AG09309 (cell line): ENCODE measurements around the gene CGN.

Experiments used
- DNase-seq: peaks from one replicate; pipeline ENCODE4 v3.0.0-alpha.2; 2010; ENCODE audit warnings: low read depth
- H3K4me3 ChIP-seq: 2 replicates; pipeline ENCODE4 v1.5.1; 2011; ENCODE audit warnings: mild to moderate bottlenecking, low read depth, low read length, moderate library complexity; ENCODE audit not compliant: control insufficient read depth
- CTCF ChIP-seq: IDR thresholded peaks from 2 replicates; pipeline ENCODE4 v1.5.1; 2011; ENCODE audit warnings: mild to moderate bottlenecking, low read depth, low read length, inconsistent platforms; ENCODE audit not compliant: insufficient read depth, control insufficient read depth; ENCODE audit errors: missing control alignments

CGN gene, protein sequence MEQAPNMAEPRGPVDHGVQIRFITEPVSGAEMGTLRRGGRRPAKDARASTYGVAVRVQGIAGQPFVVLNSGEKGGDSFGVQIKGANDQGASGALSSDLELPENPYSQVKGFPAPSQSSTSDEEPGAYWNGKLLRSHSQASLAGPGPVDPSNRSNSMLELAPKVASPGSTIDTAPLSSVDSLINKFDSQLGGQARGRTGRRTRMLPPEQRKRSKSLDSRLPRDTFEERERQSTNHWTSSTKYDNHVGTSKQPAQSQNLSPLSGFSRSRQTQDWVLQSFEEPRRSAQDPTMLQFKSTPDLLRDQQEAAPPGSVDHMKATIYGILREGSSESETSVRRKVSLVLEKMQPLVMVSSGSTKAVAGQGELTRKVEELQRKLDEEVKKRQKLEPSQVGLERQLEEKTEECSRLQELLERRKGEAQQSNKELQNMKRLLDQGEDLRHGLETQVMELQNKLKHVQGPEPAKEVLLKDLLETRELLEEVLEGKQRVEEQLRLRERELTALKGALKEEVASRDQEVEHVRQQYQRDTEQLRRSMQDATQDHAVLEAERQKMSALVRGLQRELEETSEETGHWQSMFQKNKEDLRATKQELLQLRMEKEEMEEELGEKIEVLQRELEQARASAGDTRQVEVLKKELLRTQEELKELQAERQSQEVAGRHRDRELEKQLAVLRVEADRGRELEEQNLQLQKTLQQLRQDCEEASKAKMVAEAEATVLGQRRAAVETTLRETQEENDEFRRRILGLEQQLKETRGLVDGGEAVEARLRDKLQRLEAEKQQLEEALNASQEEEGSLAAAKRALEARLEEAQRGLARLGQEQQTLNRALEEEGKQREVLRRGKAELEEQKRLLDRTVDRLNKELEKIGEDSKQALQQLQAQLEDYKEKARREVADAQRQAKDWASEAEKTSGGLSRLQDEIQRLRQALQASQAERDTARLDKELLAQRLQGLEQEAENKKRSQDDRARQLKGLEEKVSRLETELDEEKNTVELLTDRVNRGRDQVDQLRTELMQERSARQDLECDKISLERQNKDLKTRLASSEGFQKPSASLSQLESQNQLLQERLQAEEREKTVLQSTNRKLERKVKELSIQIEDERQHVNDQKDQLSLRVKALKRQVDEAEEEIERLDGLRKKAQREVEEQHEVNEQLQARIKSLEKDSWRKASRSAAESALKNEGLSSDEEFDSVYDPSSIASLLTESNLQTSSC

GRCh38 chr1:151510957-151511635 is at the start of gene CGN:
Gene CGN (plus strand): TSS chr1:151511387. CDS start chr1:151518520, 7,133 bp downstream.
- H3K4me3 ChIP-seq, result peak within 1 kb of the TSS; percentile 44
- DNase-seq, result no peak
- TF ChIP-seq CTCF, result no peak

DNA sequence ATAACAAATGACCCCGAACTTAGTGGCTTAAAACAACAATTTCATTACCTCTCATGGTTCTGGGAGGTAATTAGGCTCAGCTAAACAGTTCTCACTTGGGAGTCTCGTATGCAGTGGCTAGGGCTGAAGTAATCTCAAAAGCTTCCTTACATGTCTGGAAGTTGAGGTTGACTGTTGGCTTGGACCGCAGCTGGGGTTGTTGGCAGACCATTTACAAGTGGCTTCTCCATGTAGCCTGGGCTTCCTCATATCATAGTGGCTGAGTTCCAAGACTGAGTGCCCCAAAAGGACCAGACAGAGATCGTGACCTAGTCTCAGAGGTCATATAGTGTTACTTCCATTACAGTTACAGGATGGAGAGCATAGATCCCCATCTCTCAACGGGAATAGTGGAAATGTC is 49.5 kb upstream of the CGN start:
- no peak for DNase-seq
- no peak overlapping the region for H3K4me3 ChIP-seq
- TF ChIP-seq CTCF, result no peak

GRCh38 chr1:151465026-151465425 is 46.2 kb upstream of the CGN start:
- TF ChIP-seq CTCF, result no peak
- no peak for DNase-seq
- no peak overlapping the region for H3K4me3 ChIP-seq

DNA sequence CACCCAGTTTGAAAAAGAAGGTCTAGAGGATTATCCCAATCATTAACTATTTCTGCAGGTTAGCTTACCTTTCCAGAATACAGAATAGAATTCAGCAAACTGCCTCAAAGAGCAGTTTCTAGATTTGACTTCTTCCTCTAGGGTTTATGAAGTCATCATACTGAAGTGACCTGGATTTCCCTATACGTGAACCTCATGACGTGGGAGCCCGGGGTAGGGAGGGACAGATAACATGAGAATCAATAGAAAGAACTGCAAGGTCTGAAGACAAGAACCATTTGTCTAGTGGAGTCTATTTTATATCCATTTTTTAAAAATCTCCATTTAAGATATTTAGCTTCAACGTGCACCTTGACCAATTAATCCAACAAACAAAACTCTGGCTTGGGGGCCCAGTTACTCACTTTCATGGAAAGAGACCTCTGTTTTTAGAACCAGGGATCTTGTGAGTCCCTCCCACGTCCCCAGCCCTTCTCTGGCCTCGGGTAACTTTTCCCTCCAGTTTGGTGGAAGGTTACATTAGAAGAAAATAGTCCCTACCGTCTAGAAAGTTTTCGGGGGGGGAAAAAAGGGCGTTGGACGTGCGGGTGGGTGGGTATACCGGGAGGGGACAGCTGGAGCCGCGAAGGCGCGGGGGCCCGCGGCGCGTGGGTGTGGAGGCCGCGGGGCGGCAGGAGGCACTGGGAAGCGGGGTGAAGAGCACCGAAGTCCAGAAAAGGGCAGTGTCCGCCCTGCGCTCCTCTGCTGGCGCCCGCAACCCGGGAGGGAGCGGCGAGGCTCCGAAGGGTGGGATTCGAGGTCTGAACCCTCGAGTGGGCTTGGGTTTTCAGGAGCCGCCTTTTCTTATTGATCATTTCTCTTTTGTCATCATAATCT is 38.1 kb upstream of the CGN start:
- TF ChIP-seq CTCF, result no peak
- no peak for DNase-seq
- peak overlapping the region; percentile 39 for H3K4me3 ChIP-seq

DNA sequence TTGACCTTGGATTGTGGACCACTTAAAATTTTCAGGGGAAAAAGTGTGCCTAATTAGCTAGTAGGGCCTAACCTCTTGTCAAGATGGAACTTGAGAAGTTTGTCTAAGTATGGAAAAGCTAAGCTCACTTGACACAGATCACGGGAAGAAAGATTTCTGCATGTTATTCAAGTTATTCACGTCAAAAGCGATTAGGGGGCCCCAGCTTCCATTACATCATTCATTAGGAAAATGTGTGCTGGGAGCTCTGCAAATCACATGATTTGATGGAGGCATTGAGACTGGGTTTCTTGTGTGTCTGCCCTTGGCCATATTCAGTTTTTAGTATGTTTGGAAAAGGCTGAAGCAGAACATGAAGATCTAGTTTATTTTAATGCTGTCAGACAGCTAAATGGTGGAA is 36.4 kb upstream of the CGN start:
- H3K4me3 ChIP-seq, result no peak overlapping the region
- DNase-seq, result no peak
- no peak for TF ChIP-seq CTCF
